HUES64 (cell line): Measurements from ENCODE around the gene PTPRM.

ENCODE experiments used
- H3K27ac ChIP-seq: 2 replicates; pipeline ENCODE4 v1.7.0; 2013; ENCODE audit warnings: low read depth, low read length, inconsistent platforms
- H3K27me3 ChIP-seq: 2 replicates; pipeline ENCODE4 v1.6.1; 2013; ENCODE audit warnings: mild to moderate bottlenecking, low read length; ENCODE audit not compliant: insufficient read depth
- H3K36me3 ChIP-seq: 2 replicates; pipeline ENCODE4 v1.6.1; 2013; ENCODE audit warnings: mild to moderate bottlenecking, low read length; ENCODE audit not compliant: insufficient read depth
- H3K4me1 ChIP-seq: 2 replicates; pipeline ENCODE4 v1.6.1; 2013; ENCODE audit warnings: mild to moderate bottlenecking, low read length, moderate library complexity; ENCODE audit not compliant: insufficient read depth
- H3K4me3 ChIP-seq: 2 replicates; pipeline ENCODE4 v1.5.1; 2013; ENCODE audit warnings: mild to moderate bottlenecking, low read length, moderate library complexity
- H3K9ac ChIP-seq: 2 replicates; pipeline ENCODE4 v1.6.1; 2013; ENCODE audit warnings: mild to moderate bottlenecking, low read depth, low read length
- H3K9me3 ChIP-seq: 2 replicates; pipeline ENCODE4 v1.6.1; 2013; ENCODE audit warnings: low read depth, low read length; ENCODE audit not compliant: insufficient read depth
- WGBS: fragments of 150-250, 120-280 bp; methylation state at CpG from one replicate; pipeline ENCODE4 v1.1.7; 2013; ENCODE audit warnings: missing lambda C conversion rate; 5-methylcytosine and 5-hydroxymethylcytosine counted together

Gene PTPRM

DNA sequence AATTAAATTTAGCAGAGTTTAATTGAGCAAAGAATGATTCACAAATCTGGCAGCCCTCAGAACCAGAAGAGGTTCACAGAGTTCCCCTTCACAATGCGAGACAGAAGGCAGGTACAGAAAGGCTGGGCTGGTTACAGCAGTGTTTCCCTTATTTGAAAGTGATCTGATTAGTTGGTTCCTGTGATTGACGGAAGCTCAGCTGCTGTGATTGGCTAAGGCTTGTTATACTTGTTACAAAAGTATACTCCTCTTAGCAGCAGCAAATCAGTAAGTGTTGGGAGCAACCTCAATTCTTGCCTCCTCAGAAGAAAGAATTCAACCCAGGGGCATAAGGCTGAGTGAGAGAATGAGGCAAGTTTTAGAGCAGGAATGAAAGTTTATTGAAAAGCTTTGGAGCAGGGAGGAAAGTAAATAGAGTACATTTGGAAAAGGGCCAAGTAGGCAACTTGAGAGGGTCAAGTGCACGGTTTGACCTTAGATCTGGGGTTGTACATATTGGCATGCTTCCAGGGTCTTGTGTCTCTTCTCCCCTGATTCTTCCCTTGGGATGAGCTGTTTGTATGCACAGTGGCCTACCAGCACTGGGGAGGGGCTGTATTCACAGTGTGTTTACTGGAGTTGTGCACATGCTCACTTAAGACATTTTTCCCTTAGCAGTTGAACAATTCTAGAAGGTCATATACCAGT, 610.4 kb downstream of the PTPRM start:
- peaks cover 10% of the 10 kb centered on the region for H3K9me3 ChIP-seq
- H3K9ac ChIP-seq, result no peak overlapping the region
- H3K27ac ChIP-seq, result no peak overlapping the region
- H3K4me3 ChIP-seq, result no peak overlapping the region
- no peaks in the 10 kb centered on the region for H3K27me3 ChIP-seq
- H3K36me3 ChIP-seq, result no peaks in the 10 kb centered on the region
- WGBS, result 90% methylated on average over 2 of the region's 3 CpGs
- H3K4me1 ChIP-seq, result peaks cover 14% of the 10 kb centered on the region; the same call in 1 of the 2 replicates

DNA sequence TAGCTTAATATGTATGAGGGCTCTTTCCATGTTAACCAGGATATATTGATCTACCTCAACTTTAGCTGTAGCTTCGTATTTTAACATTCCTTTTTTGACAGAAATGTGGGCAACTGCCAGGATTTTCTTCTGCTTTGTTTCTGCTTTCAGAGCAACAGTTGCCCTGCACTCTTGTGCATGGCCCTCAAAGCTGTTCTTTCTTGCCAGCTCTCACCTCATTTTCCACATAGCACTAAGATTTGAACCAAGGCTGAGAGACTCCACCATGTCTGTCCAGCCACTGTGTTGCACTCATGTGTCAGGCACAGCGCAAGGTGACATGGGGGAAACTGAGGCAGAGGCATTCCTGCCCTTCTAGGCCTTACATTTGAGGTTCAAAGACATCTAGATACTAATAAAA, 619.3 kb downstream of the PTPRM start:
- Histone ChIP-seq H3K9me3 (no peaks in the 10 kb centered on the region), H3K27ac (no peak overlapping the region), H3K4me3 (no peak overlapping the region), H3K36me3 (no peaks in the 10 kb centered on the region), H3K4me1 (no peaks in the 10 kb centered on the region), H3K27me3 (no peaks in the 10 kb centered on the region), H3K9ac (no peak overlapping the region)
- WGBS, result 94% methylated on average over 2 of the region's 2 CpGs

DNA sequence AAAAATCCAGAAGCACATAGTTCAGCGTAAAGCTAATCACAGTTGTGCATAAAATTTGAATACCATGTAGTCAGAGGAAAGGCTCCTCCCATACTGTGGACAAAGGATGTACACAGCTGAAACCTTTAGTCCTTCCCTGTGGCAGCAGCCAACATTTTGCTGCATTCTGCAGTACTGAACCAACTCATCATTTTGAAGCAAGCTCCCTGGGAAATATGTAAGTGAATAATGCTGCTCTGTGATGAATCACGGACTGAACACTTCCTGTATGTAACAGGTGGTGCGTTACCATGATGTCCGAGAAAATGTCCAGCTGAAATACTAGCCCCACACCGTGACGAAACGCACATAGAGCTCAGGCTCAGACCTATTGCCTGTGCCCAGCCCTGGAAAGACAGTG, 621.1 kb downstream of the PTPRM start:
- no peak overlapping the region for H3K27ac ChIP-seq
- 94% methylated on average over 7 of the region's 7 CpGs for WGBS
- no peak overlapping the region for H3K9ac ChIP-seq
- H3K4me3 ChIP-seq, result no peak overlapping the region
- no peaks in the 10 kb centered on the region for H3K9me3 ChIP-seq
- H3K36me3 ChIP-seq, result no peaks in the 10 kb centered on the region
- no peaks in the 10 kb centered on the region for H3K4me1 ChIP-seq
- H3K27me3 ChIP-seq, result no peaks in the 10 kb centered on the region

DNA sequence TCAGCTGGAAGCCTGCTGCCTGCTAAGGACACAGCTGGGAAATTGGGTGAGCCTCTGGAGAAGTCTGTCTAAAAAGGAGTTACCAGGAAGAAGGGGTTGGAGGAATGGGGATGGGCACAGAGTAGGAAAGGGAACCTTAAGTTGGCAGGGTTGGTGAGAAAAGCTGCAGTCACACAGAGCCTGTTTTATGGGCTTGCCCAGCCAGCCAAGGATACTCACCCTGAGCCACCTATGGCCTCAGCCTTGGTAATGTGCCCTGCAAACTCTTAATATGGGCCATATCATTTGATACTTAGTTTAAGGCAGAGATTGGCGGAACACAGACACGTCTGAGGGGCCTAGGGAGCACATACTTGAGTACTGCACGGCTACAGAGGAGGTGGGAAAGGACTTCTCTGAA, 623.9 kb downstream of the PTPRM start:
- no peaks in the 10 kb centered on the region for H3K9me3 ChIP-seq
- no peak overlapping the region for H3K27ac ChIP-seq
- no peak overlapping the region for H3K9ac ChIP-seq
- no peak overlapping the region for H3K4me3 ChIP-seq
- H3K36me3 ChIP-seq, result no peaks in the 10 kb centered on the region
- no peaks in the 10 kb centered on the region for H3K4me1 ChIP-seq
- H3K27me3 ChIP-seq, result no peaks in the 10 kb centered on the region
- WGBS, result 95% methylated on average over 3 of the region's 3 CpGs

DNA sequence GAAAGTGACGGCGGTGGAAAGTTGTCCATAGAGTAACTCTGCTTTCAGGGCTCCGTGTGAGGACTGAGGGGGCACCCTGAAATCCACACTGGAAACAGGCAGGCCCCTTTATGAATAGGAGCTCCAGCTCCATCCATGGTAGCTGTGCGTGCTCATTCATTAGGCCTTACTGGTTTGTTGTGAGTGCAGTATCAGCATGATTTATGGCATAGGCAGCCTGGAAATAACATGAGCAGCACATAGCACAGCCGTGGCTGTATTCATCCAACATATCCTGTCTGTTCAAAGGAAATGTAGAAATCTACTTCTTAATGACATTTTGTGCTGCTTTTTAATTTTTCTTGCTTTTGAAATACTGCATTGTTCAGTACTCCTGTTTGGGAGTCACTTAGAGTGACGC, 627.3 kb downstream of the PTPRM start:
- Histone ChIP-seq H3K36me3 (no peaks in the 10 kb centered on the region), H3K9me3 (no peaks in the 10 kb centered on the region), H3K27ac (no peak overlapping the region), H3K27me3 (no peaks in the 10 kb centered on the region), H3K9ac (no peak overlapping the region), H3K4me3 (no peak overlapping the region), H3K4me1 (no peaks in the 10 kb centered on the region)
- 95% methylated on average over 6 of the region's 6 CpGs for WGBS

DNA sequence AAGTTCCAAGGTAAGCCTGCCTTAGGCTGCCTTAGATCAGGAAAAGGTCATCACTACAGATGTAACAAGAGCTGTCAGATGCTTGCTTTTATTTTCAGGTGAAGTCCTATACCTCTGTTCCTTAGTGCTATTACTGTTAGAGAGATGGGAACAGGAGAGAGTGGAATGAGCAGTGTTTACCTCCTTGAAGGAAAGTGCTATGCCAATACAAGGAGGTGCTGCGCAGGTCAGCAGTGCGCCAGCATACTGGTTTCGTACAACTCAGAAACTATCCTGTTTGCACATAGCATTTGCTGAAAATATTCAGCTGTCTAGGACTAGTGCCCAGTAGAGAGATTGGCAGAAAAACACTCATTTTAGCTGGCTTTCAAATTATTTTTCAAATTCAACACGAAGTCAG, 629.1 kb downstream of the PTPRM start:
- no peaks in the 10 kb centered on the region for H3K36me3 ChIP-seq
- no peaks in the 10 kb centered on the region for H3K9me3 ChIP-seq
- H3K4me1 ChIP-seq, result no peaks in the 10 kb centered on the region
- no peak overlapping the region for H3K4me3 ChIP-seq
- no peak overlapping the region for H3K9ac ChIP-seq
- no peaks in the 10 kb centered on the region for H3K27me3 ChIP-seq
- WGBS, result 91% methylated on average over 4 of the region's 4 CpGs
- no peak overlapping the region for H3K27ac ChIP-seq

DNA sequence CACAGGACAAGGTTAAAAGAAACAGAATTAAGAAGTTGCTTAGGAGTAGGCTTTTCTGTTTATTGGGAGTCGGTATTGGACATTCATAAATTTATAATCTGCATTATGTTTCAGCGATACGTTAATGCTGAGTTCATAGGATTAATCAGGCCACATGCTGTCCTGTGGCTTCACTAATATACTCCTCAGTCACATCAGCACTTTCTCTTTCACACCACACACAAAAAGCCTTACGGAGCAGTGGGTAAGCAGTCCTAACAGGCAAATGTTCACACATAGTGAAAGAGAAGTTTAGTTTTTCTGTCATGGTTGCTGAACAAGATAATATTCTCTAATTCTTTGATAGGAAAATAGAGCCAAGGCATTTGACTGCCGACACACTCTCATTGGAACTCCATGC, 630.4 kb downstream of the PTPRM start:
- no peak overlapping the region for H3K27ac ChIP-seq
- H3K4me3 ChIP-seq, result no peak overlapping the region
- H3K9me3 ChIP-seq, result no peaks in the 10 kb centered on the region
- H3K9ac ChIP-seq, result no peak overlapping the region
- 93% methylated on average over 5 of the region's 5 CpGs for WGBS
- H3K27me3 ChIP-seq, result no peaks in the 10 kb centered on the region
- no peaks in the 10 kb centered on the region for H3K36me3 ChIP-seq
- no peaks in the 10 kb centered on the region for H3K4me1 ChIP-seq

DNA sequence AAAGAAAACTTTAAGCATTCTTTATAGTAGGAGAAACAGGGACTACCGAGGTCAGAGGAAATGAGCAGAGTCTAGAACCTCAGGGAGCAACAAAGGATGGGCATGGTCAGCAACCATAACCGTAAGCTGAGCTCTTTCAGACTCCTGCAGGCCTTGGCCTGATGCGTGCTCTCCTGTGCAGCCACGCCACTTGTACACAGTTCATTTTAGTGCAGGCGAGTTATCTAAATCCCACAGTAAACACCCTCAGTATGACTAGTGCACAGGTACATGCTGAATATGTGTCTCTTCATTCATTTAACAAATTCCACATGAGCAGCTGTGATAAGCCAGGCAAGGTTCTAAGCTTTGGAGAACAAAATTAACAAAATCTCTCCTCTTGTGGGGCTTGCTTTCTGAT, 640.9 kb downstream of the PTPRM start:
- Histone ChIP-seq H3K27me3 (no peaks in the 10 kb centered on the region), H3K36me3 (no peaks in the 10 kb centered on the region), H3K4me3 (no peak overlapping the region), H3K4me1 (no peaks in the 10 kb centered on the region), H3K9ac (no peak overlapping the region), H3K27ac (no peak overlapping the region), H3K9me3 (no peaks in the 10 kb centered on the region)
- 96% methylated on average over 5 of the region's 5 CpGs for whole genome bisulfite sequencing

DNA sequence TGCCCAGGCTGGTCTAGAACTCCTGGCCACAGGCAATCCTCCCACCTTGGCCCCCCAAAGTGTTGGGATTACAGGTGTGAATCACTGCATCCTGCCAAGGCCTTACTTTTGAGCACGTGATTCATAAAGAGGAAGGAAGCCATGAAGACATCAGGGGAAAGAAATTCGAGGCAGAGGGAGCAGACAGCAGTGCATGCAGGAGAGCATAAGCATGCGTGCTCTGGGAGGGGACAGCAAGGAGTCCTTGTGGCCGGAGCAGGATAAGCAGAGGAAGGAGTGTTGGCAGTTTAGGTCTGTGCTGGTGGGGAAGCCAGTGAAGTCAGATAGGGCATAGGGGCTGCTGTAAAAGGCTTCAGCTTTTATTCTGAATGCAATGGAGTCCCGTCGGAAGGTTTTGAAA, 641.6 kb downstream of the PTPRM start:
- no peak overlapping the region for H3K4me3 ChIP-seq
- H3K36me3 ChIP-seq, result no peaks in the 10 kb centered on the region
- H3K9ac ChIP-seq, result no peak overlapping the region
- no peak overlapping the region for H3K27ac ChIP-seq
- WGBS, result 81% methylated on average over 6 of the region's 6 CpGs
- no peaks in the 10 kb centered on the region for H3K27me3 ChIP-seq
- H3K9me3 ChIP-seq, result no peaks in the 10 kb centered on the region
- H3K4me1 ChIP-seq, result no peaks in the 10 kb centered on the region

DNA sequence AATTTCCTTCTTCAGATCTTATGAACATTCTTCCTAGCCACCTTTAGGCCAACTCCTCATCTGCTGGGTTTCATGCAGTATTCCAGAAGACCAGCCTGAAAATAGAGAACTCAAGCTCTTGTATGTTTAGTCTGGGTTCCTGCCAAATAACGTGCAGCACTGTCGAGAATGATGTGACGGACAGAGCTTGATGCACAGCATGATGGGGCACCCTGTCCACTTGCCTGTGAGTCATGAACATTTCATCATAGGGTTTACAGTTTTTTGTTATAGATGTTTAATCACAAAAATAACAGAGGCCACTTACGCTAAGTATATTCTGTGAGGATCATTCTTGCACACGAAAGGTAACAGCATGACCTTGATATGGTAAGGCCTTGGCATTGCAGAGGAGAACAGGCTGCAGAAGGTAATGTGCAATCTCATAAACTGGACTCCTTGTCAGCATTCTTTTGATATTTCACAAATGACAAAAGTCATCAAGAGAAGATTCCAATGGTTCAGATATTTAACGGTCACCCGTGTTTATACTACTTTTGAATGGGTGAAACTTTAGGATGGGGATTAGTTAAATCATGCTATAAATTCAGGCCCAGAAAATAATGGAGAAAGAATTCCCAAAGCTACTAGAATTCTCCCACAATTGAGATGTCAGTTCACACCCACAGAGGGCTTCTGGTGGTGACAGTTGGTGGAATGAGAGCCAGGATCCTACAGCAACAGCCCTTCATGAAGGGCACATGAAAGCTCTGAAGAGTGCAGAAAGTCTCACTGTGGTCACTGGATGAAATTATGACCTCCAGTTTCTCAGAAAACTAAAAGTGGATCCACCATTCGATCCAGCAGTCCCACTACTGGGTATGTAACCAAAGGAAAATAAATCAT, 646.0 kb downstream of the PTPRM start:
- no peak overlapping the region for H3K9ac ChIP-seq
- H3K4me1 ChIP-seq, result peaks cover 26% of the 10 kb centered on the region
- no peaks in the 10 kb centered on the region for H3K9me3 ChIP-seq
- no peaks in the 10 kb centered on the region for H3K36me3 ChIP-seq
- H3K27ac ChIP-seq, result no peak overlapping the region
- H3K4me3 ChIP-seq, result no peak overlapping the region
- WGBS, result 81% methylated on average over 8 of the region's 8 CpGs
- H3K27me3 ChIP-seq, result peaks cover 7% of the 10 kb centered on the region; the same call in 1 of the 2 replicates

DNA sequence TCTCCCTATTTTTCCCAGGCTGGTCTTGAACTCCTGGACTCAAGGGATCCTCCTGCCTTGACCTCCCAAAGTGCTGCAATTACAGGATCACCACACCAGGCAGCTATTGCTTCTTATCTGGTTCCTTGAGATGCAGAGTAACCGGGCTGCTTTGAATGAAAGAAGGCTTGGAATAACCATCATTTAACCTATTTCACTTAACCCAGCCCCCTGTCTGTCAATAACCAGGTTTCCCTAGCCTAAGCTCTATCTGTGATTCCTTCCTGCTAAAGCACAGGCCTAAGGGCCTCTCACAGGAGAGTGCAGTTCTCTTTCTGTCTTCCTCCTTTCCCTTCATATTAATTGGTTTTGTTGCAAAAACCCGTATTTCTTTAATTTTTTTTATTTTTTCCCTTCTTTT, 648.6 kb downstream of the PTPRM start:
- peaks cover 40% of the 10 kb centered on the region for H3K4me1 ChIP-seq
- no peak overlapping the region for H3K9ac ChIP-seq
- 52% methylated on average over 2 of the region's 2 CpGs for WGBS

More for the DNA sequence above, 648.6 kb downstream of the PTPRM start:
- Histone ChIP-seq H3K36me3 (no peaks in the 10 kb centered on the region), H3K9me3 (no peaks in the 10 kb centered on the region), H3K27ac (no peak overlapping the region), H3K4me3 (no peak overlapping the region), H3K27me3 (peaks cover 7% of the 10 kb centered on the region; the same call in 1 of the 2 replicates)
